ENCODE results near the gene NPY5R.

Gene NPY5R

DNA sequence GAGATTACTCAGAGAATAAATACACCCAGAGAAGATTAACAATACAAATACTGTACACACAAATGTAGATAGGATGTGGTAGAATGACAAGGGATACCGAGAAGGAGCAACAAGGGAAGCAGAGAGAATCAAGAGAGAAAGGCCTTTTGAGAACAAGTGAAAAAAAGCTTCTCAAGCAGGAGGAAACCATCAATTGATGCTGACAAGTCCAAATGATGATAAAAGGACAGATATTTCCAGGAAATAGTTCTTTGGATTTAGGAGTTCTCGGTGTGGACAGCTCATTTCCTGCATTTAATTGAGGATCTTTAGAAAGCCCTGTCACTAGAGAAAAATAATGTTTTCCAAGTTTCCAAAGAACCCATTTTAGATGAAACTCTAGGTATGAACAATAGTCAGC, 48.1 kb downstream of the NPY5R start:
- Histone ChIP-seq H3K4me1 (ENCODE audit: insufficient read depth, low read length, severe bottlenecking) (no peaks in the 10 kb centered on the region), H3K9me2 (ENCODE audit: low read depth, low read length) (no peaks in the 10 kb centered on the region), H3K9me3 (ENCODE audit: low read length) (no peaks in the 10 kb centered on the region), H3K4me2 (ENCODE audit: low read length) (no peak overlapping the region), H3F3A (ENCODE audit: insufficient read depth, low read length) (no peaks in the 10 kb centered on the region), H3K27ac (ENCODE audit: low read depth, low read length, poor library complexity, severe bottlenecking) (no peak overlapping the region), H3K4me3 (ENCODE audit: low read depth, low read length, poor library complexity, severe bottlenecking) (no peak overlapping the region), H3K79me2 (ENCODE audit: insufficient read depth, low read length) (no peaks in the 10 kb centered on the region), H2AFZ (ENCODE audit: low read length) (no peak overlapping the region), H3K36me3 (ENCODE audit: insufficient read depth, low read length) (no peaks in the 10 kb centered on the region), H4K20me1 (ENCODE audit: insufficient read depth, low read length) (no peaks in the 10 kb centered on the region), H3K27me3 (ENCODE audit: insufficient read depth, low read length) (no peaks in the 10 kb centered on the region), H3K9ac (ENCODE audit: low read length) (no peak overlapping the region)
- no peak for TF ChIP-seq EZH2 (IDR thresholded peaks at IDR 0.05; ENCODE audit: borderline replicate concordance, low read length)
- TF ChIP-seq, protein P1, sequence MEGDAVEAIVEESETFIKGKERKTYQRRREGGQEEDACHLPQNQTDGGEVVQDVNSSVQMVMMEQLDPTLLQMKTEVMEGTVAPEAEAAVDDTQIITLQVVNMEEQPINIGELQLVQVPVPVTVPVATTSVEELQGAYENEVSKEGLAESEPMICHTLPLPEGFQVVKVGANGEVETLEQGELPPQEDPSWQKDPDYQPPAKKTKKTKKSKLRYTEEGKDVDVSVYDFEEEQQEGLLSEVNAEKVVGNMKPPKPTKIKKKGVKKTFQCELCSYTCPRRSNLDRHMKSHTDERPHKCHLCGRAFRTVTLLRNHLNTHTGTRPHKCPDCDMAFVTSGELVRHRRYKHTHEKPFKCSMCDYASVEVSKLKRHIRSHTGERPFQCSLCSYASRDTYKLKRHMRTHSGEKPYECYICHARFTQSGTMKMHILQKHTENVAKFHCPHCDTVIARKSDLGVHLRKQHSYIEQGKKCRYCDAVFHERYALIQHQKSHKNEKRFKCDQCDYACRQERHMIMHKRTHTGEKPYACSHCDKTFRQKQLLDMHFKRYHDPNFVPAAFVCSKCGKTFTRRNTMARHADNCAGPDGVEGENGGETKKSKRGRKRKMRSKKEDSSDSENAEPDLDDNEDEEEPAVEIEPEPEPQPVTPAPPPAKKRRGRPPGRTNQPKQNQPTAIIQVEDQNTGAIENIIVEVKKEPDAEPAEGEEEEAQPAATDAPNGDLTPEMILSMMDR (IDR thresholded peaks at IDR 0.05; ENCODE audit: low read length): no peak

DNA sequence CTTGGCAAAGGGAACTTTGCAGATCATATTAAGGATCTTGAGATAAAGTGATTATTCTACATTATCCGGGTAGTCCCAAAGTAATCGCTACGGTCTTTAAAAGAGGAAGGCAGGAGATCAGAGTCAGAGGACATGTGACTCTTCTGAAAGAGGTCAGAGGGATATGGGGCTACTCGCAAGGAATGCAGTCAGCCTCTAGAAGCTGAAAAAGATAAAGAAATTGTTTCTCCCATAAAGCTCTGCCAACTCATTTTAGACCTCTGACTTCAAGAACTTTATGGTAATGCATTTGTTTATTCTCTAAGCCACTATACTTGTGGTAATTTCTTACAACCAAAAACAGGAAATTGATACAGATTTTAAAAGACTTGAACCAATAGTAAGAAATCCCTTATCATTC, 48.6 kb downstream of the NPY5R start:
- Histone ChIP-seq H3K27ac (ENCODE audit: low read depth, low read length, poor library complexity, severe bottlenecking) (no peak overlapping the region), H3K9ac (ENCODE audit: low read length) (no peak overlapping the region), H3K9me3 (ENCODE audit: low read length) (no peaks in the 10 kb centered on the region), H3K36me3 (ENCODE audit: insufficient read depth, low read length) (no peaks in the 10 kb centered on the region), H3K4me1 (ENCODE audit: insufficient read depth, low read length, severe bottlenecking) (no peaks in the 10 kb centered on the region), H3F3A (ENCODE audit: insufficient read depth, low read length) (no peaks in the 10 kb centered on the region), H3K4me2 (ENCODE audit: low read length) (no peak overlapping the region), H4K20me1 (ENCODE audit: insufficient read depth, low read length) (no peaks in the 10 kb centered on the region), H3K27me3 (ENCODE audit: insufficient read depth, low read length) (no peaks in the 10 kb centered on the region), H3K9me2 (ENCODE audit: low read depth, low read length) (no peaks in the 10 kb centered on the region), H3K79me2 (ENCODE audit: insufficient read depth, low read length) (no peaks in the 10 kb centered on the region), H2AFZ (ENCODE audit: low read length) (no peak overlapping the region), H3K4me3 (ENCODE audit: low read depth, low read length, poor library complexity, severe bottlenecking) (no peak overlapping the region)
- TF ChIP-seq EZH2 (IDR thresholded peaks at IDR 0.05; ENCODE audit: borderline replicate concordance, low read length): no peak
- TF ChIP-seq, protein P1 (IDR thresholded peaks at IDR 0.05; ENCODE audit: low read length): no peak

DNA sequence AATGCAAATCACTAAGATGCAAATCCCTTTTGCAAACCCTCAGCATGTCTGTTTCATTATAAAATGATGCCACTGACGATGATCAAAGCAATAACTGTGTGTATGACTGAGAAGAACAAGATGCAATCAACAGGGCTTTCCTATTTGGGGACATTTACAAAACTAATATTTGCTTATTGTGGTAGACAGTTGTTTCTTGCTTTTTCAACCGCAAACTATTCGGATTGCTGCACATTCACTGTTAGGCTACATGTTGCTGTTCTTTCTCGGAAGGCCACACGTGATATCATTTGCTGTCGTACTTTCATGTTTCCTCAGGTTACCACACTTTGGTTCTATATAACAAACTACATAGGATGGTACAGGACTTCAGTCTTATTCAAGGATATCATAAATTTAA, 49.8 kb downstream of the NPY5R start:
- Histone ChIP-seq H3K9me3 (ENCODE audit: low read length) (no peaks in the 10 kb centered on the region), H3K36me3 (ENCODE audit: insufficient read depth, low read length) (no peaks in the 10 kb centered on the region), H3K27ac (ENCODE audit: low read depth, low read length, poor library complexity, severe bottlenecking) (no peak overlapping the region), H3K79me2 (ENCODE audit: insufficient read depth, low read length) (no peaks in the 10 kb centered on the region), H3K9me2 (ENCODE audit: low read depth, low read length) (no peaks in the 10 kb centered on the region), H3K4me3 (ENCODE audit: low read depth, low read length, poor library complexity, severe bottlenecking) (no peak overlapping the region), H4K20me1 (ENCODE audit: insufficient read depth, low read length) (no peaks in the 10 kb centered on the region), H2AFZ (ENCODE audit: low read length) (no peak overlapping the region), H3K27me3 (ENCODE audit: insufficient read depth, low read length) (no peaks in the 10 kb centered on the region), H3K4me1 (ENCODE audit: insufficient read depth, low read length, severe bottlenecking) (no peaks in the 10 kb centered on the region), H3K9ac (ENCODE audit: low read length) (no peak overlapping the region), H3F3A (ENCODE audit: insufficient read depth, low read length) (no peaks in the 10 kb centered on the region), H3K4me2 (ENCODE audit: low read length) (no peak overlapping the region)
- TF ChIP-seq EZH2 (IDR thresholded peaks at IDR 0.05; ENCODE audit: borderline replicate concordance, low read length): no peak
- TF ChIP-seq, protein P1 (IDR thresholded peaks at IDR 0.05; ENCODE audit: low read length): no peak

All from OCI-LY1 (cell line).